Stomach (tissue), 4 donors: ENCODE measurements around the gene FUOM.

Experiments used
- EP300 ChIP-seq: sonication (generic); formaldehyde crosslinking; IDR thresholded peaks from one replicate; pipeline ENCODE4 v1.6.1; 2017; ENCODE audit warnings: antibody characterized with exemption
- POLR2A ChIP-seq, 4 donors: fragments of 450-650 bp; IDR thresholded peaks; one replicate each; pipeline ENCODE4 v1.6.1; 2016; ENCODE audit warnings: antibody characterized with exemption in 4 of 4, control low read depth in 2 of 4, mild to moderate bottlenecking in 1 of 4, moderate library complexity in 1 of 4
- POLR2AphosphoS5 ChIP-seq, 3 donors: sonication (generic); formaldehyde crosslinking; IDR thresholded peaks; one replicate each; pipeline ENCODE4 v1.6.1; 2016; ENCODE audit warnings: antibody characterized with exemption in 3 of 3
- TF ChIP-seq, protein P1 (sequence below), 7 experiments: fragments of 450-650 bp in 4 of 7; fragments of 200-600 bp in 3 of 7; sonication (generic) in 3 of 7; IDR thresholded peaks; one replicate each; pipeline ENCODE4 v1.5.1; 2016 to 2019; ENCODE audit warnings: antibody characterized with exemption in 7 of 7, control low read depth in 2 of 7, mild to moderate bottlenecking in 1 of 7

DNA sequence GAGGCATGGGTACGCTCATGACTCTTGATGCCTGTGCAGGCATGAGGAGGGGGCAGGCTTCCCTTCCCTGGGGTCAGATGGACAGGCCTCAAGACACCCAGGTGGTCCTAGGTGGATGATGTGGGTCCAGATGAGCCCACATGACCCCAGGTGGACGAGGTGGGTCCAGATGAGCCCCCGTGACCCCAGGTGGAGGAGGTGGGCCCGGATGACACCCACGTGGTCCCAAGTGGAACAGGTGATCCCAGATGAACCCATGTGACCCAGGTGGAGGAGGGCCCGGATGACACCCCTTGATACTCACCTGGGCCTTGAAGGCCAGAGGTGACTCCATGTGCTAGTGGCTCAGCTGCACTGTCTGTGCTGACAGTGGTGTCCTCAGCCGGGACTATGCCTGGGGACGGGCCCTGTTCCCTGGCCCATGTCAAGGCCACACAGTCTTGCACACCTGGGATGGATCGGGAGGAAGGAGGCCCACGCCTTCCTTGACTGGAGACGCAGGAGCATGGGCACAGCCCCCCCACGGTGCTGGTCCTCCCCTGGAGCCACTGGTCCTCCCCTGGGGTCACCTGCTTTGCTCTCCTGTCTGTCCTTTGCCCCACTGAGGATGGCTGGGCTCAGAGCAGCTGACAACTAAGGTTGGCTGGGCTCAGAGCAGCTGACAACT, 7.4 kb downstream of the FUOM start:
- TF ChIP-seq, protein P1, sequence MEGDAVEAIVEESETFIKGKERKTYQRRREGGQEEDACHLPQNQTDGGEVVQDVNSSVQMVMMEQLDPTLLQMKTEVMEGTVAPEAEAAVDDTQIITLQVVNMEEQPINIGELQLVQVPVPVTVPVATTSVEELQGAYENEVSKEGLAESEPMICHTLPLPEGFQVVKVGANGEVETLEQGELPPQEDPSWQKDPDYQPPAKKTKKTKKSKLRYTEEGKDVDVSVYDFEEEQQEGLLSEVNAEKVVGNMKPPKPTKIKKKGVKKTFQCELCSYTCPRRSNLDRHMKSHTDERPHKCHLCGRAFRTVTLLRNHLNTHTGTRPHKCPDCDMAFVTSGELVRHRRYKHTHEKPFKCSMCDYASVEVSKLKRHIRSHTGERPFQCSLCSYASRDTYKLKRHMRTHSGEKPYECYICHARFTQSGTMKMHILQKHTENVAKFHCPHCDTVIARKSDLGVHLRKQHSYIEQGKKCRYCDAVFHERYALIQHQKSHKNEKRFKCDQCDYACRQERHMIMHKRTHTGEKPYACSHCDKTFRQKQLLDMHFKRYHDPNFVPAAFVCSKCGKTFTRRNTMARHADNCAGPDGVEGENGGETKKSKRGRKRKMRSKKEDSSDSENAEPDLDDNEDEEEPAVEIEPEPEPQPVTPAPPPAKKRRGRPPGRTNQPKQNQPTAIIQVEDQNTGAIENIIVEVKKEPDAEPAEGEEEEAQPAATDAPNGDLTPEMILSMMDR (IDR thresholded peaks at IDR 0.05) = no peak
- TF ChIP-seq EP300 (no peak), POLR2A (IDR thresholded peaks at IDR 0.05) (no peak), POLR2AphosphoS5 (IDR thresholded peaks at IDR 0.05) (no peak)
